DND-41 (cell line): ENCODE results near the gene UPF3A.

ENCODE experiments used
- ATAC-seq: fragments of 200-7000 bp; cut with Tn5 transposase; 3 replicates; pipeline ENCODE4 v1.9.1; 2021; ENCODE audit warnings: low read depth; ENCODE audit not compliant: insufficient read depth
- DNase-seq: peaks from one replicate; pipeline ENCODE4 v3.0.0-alpha.2; 2020
- H2AFZ ChIP-seq: 2 replicates; pipeline ENCODE4 v1.6.0; 2012; ENCODE audit warnings: low read depth, low read length
- H3K27ac ChIP-seq: 2 replicates; pipeline ENCODE4 v1.5.1; 2012; ENCODE audit warnings: low read length, inconsistent platforms
- H3K27me3 ChIP-seq: fragments of 200-600 bp; sonication (generic); 2 replicates; pipeline ENCODE4 v1.6.0; 2012; ENCODE audit warnings: low read length, mild to moderate bottlenecking, inconsistent platforms; ENCODE audit not compliant: insufficient read depth, poor library complexity
- H3K36me3 ChIP-seq: 2 replicates; pipeline ENCODE4 v1.5.1; 2012; ENCODE audit warnings: low read length, inconsistent platforms; ENCODE audit not compliant: insufficient read depth
- H3K4me1 ChIP-seq: 2 replicates; pipeline ENCODE4 v1.5.1; 2012; ENCODE audit warnings: mild to moderate bottlenecking, low read length; ENCODE audit not compliant: insufficient read depth
- H3K4me2 ChIP-seq: 2 replicates; pipeline ENCODE4 v1.6.0; 2012; ENCODE audit warnings: mild to moderate bottlenecking, moderate library complexity, low read length, inconsistent platforms; ENCODE audit not compliant: insufficient read depth
- H3K4me3 ChIP-seq, 2 experiments: fragments of 200-600 bp in 1 of 2; shearing (Covaris generic) in 1 of 2; 2 replicates each; pipeline ENCODE4 v1.5.1; 2012 to 2016; ENCODE audit warnings: inconsistent platforms in 2 of 2, low read length in 2 of 2, mild to moderate bottlenecking in 2 of 2, low read depth in 1 of 2, moderate library complexity in 1 of 2
- H3K79me2 ChIP-seq: 2 replicates; pipeline ENCODE4 v1.6.0; 2012; ENCODE audit warnings: low read length, inconsistent platforms; ENCODE audit not compliant: insufficient read depth
- H3K9ac ChIP-seq: 2 replicates; pipeline ENCODE4 v1.6.0; 2012; ENCODE audit warnings: low read depth, mild to moderate bottlenecking, inconsistent platforms, low read length, moderate library complexity
- H3K9me3 ChIP-seq: 2 replicates; pipeline ENCODE4 v1.5.1; 2012; ENCODE audit warnings: low read length, moderate library complexity, mild to moderate bottlenecking, inconsistent platforms; ENCODE audit not compliant: insufficient read depth, severe bottlenecking
- H4K20me1 ChIP-seq: 2 replicates; pipeline ENCODE4 v1.6.0; 2012; ENCODE audit warnings: low read length; ENCODE audit not compliant: insufficient read depth
- EZH2 ChIP-seq: IDR thresholded peaks from 3 replicates; pipeline ENCODE4 v1.6.1; 2012; ENCODE audit warnings: borderline replicate concordance, low read depth, mild to moderate bottlenecking, moderate library complexity, low read length, inconsistent platforms; ENCODE audit not compliant: severe bottlenecking
- TF ChIP-seq, protein P1 (sequence below): IDR thresholded peaks from 2 replicates; pipeline ENCODE4 v1.5.1; 2012; ENCODE audit warnings: borderline replicate concordance, low read length, moderate library complexity, mild to moderate bottlenecking; ENCODE audit not compliant: poor library complexity, severe bottlenecking; ENCODE audit errors: extremely low read depth

Gene UPF3A

GRCh38 chr13:114257014-114257413, 24.4 kb upstream of the UPF3A start:
- Histone ChIP-seq H3K4me3 (no peak overlapping the region), H3K9ac (no peak overlapping the region), H3K79me2 (no peaks in the 10 kb centered on the region; the same call in 1 of the 2 replicates), H3K36me3 (peaks cover 80% of the 10 kb centered on the region), H3K27me3 (no peaks in the 10 kb centered on the region), H3K9me3 (no peaks in the 10 kb centered on the region), H4K20me1 (no peaks in the 10 kb centered on the region; the same call in 1 of the 2 replicates), H3K4me2 (no peak overlapping the region), H3K27ac (no peak overlapping the region), H3K4me1 (peaks cover 13% of the 10 kb centered on the region), H2AFZ (no peak overlapping the region)
- ATAC-seq (no peak), DNase-seq (no peak)
- TF ChIP-seq, protein P1, sequence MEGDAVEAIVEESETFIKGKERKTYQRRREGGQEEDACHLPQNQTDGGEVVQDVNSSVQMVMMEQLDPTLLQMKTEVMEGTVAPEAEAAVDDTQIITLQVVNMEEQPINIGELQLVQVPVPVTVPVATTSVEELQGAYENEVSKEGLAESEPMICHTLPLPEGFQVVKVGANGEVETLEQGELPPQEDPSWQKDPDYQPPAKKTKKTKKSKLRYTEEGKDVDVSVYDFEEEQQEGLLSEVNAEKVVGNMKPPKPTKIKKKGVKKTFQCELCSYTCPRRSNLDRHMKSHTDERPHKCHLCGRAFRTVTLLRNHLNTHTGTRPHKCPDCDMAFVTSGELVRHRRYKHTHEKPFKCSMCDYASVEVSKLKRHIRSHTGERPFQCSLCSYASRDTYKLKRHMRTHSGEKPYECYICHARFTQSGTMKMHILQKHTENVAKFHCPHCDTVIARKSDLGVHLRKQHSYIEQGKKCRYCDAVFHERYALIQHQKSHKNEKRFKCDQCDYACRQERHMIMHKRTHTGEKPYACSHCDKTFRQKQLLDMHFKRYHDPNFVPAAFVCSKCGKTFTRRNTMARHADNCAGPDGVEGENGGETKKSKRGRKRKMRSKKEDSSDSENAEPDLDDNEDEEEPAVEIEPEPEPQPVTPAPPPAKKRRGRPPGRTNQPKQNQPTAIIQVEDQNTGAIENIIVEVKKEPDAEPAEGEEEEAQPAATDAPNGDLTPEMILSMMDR: no peak
- TF ChIP-seq EZH2: no peak

GRCh38 chr13:114258589-114258988, 22.8 kb upstream of the UPF3A start:
- no peak for DNase-seq
- H2AFZ ChIP-seq: no peak overlapping the region
- TF ChIP-seq, protein P1: no peak
- no peak for TF ChIP-seq EZH2
- no peak overlapping the region for H3K9ac ChIP-seq
- H3K36me3 ChIP-seq: peaks cover 91% of the 10 kb centered on the region
- no peaks in the 10 kb centered on the region for H3K27me3 ChIP-seq
- no peak overlapping the region for H3K27ac ChIP-seq
- peaks cover 28% of the 10 kb centered on the region for H3K4me1 ChIP-seq
- ATAC-seq: no peak
- H3K9me3 ChIP-seq: no peaks in the 10 kb centered on the region
- H4K20me1 ChIP-seq: peaks cover 8% of the 10 kb centered on the region
- no peak overlapping the region for H3K4me2 ChIP-seq
- no peaks in the 10 kb centered on the region; the same call in 1 of the 2 replicates for H3K79me2 ChIP-seq
- H3K4me3 ChIP-seq: no peak overlapping the region

GRCh38 chr13:114259374-114259773, 22.0 kb upstream of the UPF3A start:
- Histone ChIP-seq H3K4me2 (no peak overlapping the region), H3K79me2 (no peaks in the 10 kb centered on the region; the same call in 1 of the 2 replicates), H3K27ac (no peak overlapping the region), H3K27me3 (no peaks in the 10 kb centered on the region), H4K20me1 (peaks cover 11% of the 10 kb centered on the region), H3K4me3 (no peak overlapping the region), H3K36me3 (peaks cover 96% of the 10 kb centered on the region), H3K9me3 (no peaks in the 10 kb centered on the region), H3K9ac (no peak overlapping the region), H2AFZ (no peak overlapping the region), H3K4me1 (peaks cover 36% of the 10 kb centered on the region)
- DNase-seq (no peak), ATAC-seq (no peak)
- TF ChIP-seq EZH2: no peak
- TF ChIP-seq, protein P1: no peak

DNA sequence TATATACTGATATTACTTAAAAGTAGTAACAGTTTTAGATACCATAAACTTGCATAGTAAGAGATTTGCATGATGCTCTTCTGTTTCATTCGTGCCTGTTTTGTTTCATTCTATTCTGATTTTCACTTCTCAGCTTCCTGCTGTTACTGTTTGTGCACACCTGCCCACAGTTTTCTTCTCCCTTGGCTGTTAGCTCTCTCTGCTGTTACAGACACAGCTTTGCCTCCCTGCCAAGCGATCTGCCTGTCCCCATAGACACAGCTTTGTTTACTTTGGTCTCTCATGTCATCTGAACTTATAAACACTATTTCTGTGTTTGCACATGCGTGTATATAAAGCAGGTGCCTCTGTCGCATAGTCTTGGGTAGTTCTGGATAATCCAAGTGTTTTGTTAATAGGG, 21.4 kb upstream of the UPF3A start:
- Histone ChIP-seq H3K4me2 (no peak overlapping the region), H3K4me3 (no peak overlapping the region), H2AFZ (no peak overlapping the region), H3K79me2 (no peaks in the 10 kb centered on the region; the same call in 1 of the 2 replicates), H3K36me3 (peaks cover 96% of the 10 kb centered on the region), H4K20me1 (peaks cover 11% of the 10 kb centered on the region), H3K9ac (no peak overlapping the region), H3K4me1 (peaks cover 37% of the 10 kb centered on the region), H3K27ac (no peak overlapping the region), H3K27me3 (no peaks in the 10 kb centered on the region), H3K9me3 (no peaks in the 10 kb centered on the region)
- DNase-seq (no peak), ATAC-seq (no peak)
- no peak for TF ChIP-seq EZH2
- TF ChIP-seq, protein P1: no peak
